NB4 (cell line): ENCODE results near the gene ADAMTS2.

Experiments used
- MYC ChIP-seq: IDR thresholded peaks from 2 replicates; pipeline ENCODE4 v1.6.1; 2011; ENCODE audit warnings: low read depth, low read length
- POLR2A ChIP-seq: IDR thresholded peaks from 2 replicates; pipeline ENCODE4 v1.6.1; 2011; ENCODE audit warnings: mild to moderate bottlenecking; ENCODE audit not compliant: insufficient read length; ENCODE audit errors: extremely low read depth
- TF ChIP-seq, protein P1 (sequence below): IDR thresholded peaks from one replicate; pipeline ENCODE4 v1.5.1; 2012; ENCODE audit warnings: low read depth, low read length
- TF ChIP-seq, protein P2 (sequence below): IDR thresholded peaks from 2 replicates; pipeline ENCODE4 v1.6.1; 2011; ENCODE audit warnings: low read depth, low read length

DNA sequence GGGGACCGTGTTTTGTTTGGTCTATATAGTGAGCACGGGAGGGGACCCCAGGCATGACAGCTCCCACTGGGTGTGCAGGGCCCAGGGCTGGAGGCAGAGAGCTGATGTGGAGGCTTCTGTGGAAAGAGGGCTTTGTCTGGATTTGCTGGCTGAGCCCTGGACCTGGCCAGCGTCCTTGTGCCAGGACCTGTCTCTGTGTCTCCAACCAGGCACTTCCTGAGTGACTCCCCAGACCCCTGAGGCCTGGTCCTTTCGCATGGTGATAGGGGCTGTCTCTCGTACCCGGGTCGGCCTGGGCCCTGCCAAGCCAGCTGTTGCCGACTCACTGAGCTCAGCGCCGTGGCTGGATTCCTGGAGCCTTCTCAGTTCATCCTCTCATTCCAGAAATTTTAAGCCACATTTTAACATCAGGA, 77.6 kb downstream of the ADAMTS2 start:
- TF ChIP-seq, protein P1, sequence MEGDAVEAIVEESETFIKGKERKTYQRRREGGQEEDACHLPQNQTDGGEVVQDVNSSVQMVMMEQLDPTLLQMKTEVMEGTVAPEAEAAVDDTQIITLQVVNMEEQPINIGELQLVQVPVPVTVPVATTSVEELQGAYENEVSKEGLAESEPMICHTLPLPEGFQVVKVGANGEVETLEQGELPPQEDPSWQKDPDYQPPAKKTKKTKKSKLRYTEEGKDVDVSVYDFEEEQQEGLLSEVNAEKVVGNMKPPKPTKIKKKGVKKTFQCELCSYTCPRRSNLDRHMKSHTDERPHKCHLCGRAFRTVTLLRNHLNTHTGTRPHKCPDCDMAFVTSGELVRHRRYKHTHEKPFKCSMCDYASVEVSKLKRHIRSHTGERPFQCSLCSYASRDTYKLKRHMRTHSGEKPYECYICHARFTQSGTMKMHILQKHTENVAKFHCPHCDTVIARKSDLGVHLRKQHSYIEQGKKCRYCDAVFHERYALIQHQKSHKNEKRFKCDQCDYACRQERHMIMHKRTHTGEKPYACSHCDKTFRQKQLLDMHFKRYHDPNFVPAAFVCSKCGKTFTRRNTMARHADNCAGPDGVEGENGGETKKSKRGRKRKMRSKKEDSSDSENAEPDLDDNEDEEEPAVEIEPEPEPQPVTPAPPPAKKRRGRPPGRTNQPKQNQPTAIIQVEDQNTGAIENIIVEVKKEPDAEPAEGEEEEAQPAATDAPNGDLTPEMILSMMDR: no peak
- TF ChIP-seq POLR2A (no peak), MYC (no peak)
- TF ChIP-seq, protein P2, sequence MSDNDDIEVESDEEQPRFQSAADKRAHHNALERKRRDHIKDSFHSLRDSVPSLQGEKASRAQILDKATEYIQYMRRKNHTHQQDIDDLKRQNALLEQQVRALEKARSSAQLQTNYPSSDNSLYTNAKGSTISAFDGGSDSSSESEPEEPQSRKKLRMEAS: no peak
